SJCRH30 (cell line): Measurements from ENCODE around the gene APEX1. TPM values are rescaled to one million over a fixed set of nuclear protein-coding genes. Genes with fewer than 3 reads are reported as not detected.
"Not testable (repeated sequence)": the region's sequence is repeated elsewhere in the genome, so short reads cannot be mapped to it uniquely, and the experiment has no call there.

Experiments
- DNase-seq, 2 experiments: peaks; one replicate each; pipeline ENCODE4 v3.0.0-alpha.2; 2015 to 2020
- H3K27ac ChIP-seq: fragments of 250-450 bp; sonication (Bioruptor Pico); 2 replicates; pipeline ENCODE4 v1.5.1; 2020; ENCODE audit warnings: mild to moderate bottlenecking, moderate library complexity
- H3K27me3 ChIP-seq: fragments of 250-450 bp; sonication (Bioruptor Pico); 2 replicates; pipeline ENCODE4 v1.5.1; 2020; ENCODE audit warnings: mild to moderate bottlenecking, moderate library complexity
- H3K36me3 ChIP-seq: fragments of 250-450 bp; sonication (Bioruptor Pico); 2 replicates; pipeline ENCODE4 v1.5.1; 2020; ENCODE audit warnings: mild to moderate bottlenecking, moderate library complexity
- H3K4me1 ChIP-seq: fragments of 250-450 bp; sonication (Bioruptor Pico); 2 replicates; pipeline ENCODE4 v1.5.1; 2020; ENCODE audit warnings: mild to moderate bottlenecking, moderate library complexity
- H3K4me3 ChIP-seq: fragments of 250-450 bp; sonication (Bioruptor Pico); 2 replicates; pipeline ENCODE4 v1.5.1; 2020; ENCODE audit warnings: mild to moderate bottlenecking, moderate library complexity
- H3K9me3 ChIP-seq: fragments of 250-450 bp; sonication (Bioruptor Pico); replicated peaks from 2 replicates; pipeline ENCODE4 v1.5.1; 2020; ENCODE audit warnings: mild to moderate bottlenecking, moderate library complexity
- total RNA-seq: library from RNA; depleted of rRNA; stranded (reverse); fragments of >200 nt; shearing (Covaris generic); gene quantifications from 2 replicates; pipeline ENCODE4 v1.2.3, GENCODE V29; 2014; rRNA removed

The APEX1 gene
- total RNA-seq, 1 experiment from 2014 or later = 235 TPM

DNA sequence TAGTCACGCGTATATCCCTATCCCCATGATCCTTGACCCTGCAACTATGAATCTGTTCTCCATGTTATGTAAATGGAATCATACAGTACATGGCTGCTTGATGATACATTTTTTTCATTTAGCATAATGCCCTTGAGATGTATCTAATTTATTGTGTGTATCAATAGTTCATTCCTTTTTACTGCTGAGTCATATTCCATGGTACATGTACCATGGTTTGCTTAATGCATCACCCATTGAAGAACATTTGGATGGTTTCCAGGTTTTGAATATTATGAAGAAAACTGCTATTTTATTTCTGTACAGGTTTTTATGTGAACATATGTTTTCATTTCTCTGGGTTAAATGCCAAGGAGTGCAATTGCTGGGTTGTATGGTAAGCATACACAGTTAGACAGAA is 46.3 kb downstream of the APEX1 start:
- no peaks in the 10 kb centered on the region for H3K9me3 ChIP-seq
- H3K4me1 ChIP-seq = no peaks in the 10 kb centered on the region
- no peaks in the 10 kb centered on the region for H3K27me3 ChIP-seq
- H3K27ac ChIP-seq = no peak overlapping the region
- H3K36me3 ChIP-seq = no peaks in the 10 kb centered on the region
- no peak for DNase-seq
- no peak overlapping the region for H3K4me3 ChIP-seq

DNA sequence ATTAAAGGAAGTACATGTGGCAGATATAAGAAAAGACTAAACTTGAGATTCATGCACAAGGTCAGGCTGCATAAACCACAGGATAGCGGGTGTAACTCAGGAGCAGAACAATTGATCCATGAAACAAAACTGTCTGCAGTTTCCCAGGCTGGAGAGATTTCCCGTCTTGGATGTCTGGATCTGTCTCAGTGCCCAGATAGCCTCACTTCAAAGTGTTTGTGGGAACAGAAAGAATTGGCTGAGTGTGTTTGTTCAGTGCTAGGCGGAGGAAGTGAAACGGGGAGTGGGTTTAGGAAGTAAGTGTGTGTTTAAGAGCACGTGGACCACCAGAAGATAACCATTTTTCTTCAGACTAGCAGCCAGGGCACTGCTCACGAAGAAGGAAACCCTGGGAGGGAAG is 48.9 kb downstream of the APEX1 start:
- H3K27me3 ChIP-seq = no peaks in the 10 kb centered on the region
- H3K4me1 ChIP-seq = no peaks in the 10 kb centered on the region
- H3K36me3 ChIP-seq = no peaks in the 10 kb centered on the region
- no peak overlapping the region for H3K4me3 ChIP-seq
- H3K9me3 ChIP-seq = no peaks in the 10 kb centered on the region
- H3K27ac ChIP-seq = no peak overlapping the region
- no peak for DNase-seq

DNA sequence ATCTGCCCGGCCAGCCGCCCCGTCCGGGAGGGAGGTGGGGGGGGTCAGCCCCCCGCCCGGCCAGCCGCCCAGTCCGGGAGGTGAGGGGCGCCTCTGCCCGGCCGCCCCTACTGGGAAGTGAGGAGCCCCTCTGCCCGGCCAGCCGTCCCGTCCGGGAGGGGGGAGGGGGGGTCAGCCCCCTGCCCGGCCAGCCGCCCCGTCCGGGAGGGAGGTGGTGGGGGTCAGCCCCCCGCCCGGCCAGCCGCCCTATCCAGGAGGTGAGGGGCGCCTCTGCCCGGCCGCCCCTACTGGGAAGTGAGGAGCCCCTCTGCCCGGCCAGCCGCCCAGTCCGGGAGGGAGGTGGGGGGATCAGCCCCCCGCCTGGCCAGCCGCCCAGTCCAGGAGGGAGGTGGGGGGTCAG is 51.2 kb downstream of the APEX1 start:
- H3K27me3 ChIP-seq, H3K27ac ChIP-seq, DNase-seq, H3K9me3 ChIP-seq, H3K4me3 ChIP-seq, H3K4me1 ChIP-seq, H3K36me3 ChIP-seq: not testable (repeated sequence)

DNA sequence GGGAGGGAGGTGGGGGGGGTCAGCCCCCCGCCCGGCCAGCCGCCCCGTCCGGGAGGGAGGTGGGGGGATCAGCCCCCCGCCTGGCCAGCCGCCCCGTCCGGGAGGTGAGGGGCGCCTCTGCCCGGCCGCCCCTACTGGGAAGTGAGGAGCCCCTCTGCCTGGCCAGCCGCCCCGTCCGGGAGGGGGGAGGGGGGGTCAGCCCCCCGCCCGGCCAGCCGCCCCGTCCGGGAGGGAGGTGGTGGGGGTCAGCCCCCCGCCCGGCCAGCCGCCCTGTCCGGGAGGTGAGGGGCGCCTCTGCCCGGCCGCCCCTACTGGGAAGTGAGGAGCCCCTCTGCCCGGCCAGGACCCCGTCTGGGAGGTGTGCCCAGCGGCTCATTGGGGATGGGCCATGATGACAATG is 51.7 kb downstream of the APEX1 start:
- not testable (repeated sequence) for H3K4me3 ChIP-seq, H3K9me3 ChIP-seq, DNase-seq, H3K4me1 ChIP-seq, H3K36me3 ChIP-seq, H3K27ac ChIP-seq, H3K27me3 ChIP-seq

Other genes starting within 250 kb of the APEX1 start
- not detected in 2 replicates for gene OR11H6, start 231.5 kb upstream of the APEX1 start, total RNA-seq
- gene OR11H7, start 226.2 kb upstream of the APEX1 start, total RNA-seq = not detected in 2 replicates
- not detected in 2 replicates for gene OR11H4, start 215.9 kb upstream of the APEX1 start, total RNA-seq
- 11.3 and 12.6 TPM in 2 replicates for gene TTC5, start 149.3 kb upstream of the APEX1 start, total RNA-seq
- 98.4 and 109 TPM in 2 replicates for gene CCNB1IP1, start 121.9 kb upstream of the APEX1 start, total RNA-seq
- 41.2 and 44.4 TPM in 2 replicates for gene PARP2, start 111.6 kb upstream of the APEX1 start, total RNA-seq
- gene TEP1, start 41.7 kb upstream of the APEX1 start, total RNA-seq = 7.2 and 8.8 TPM in 2 replicates
- not detected in 2 replicates for gene KLHL33, start 19.1 kb upstream of the APEX1 start, total RNA-seq
- 27.2 and 34.1 TPM in 2 replicates for gene OSGEP, start 414 bp upstream of the APEX1 start, total RNA-seq
- gene PIP4P1, start 6.2 kb downstream of the APEX1 start, total RNA-seq = 24.2 and 25.0 TPM in 2 replicates
- gene PNP, start 14.2 kb downstream of the APEX1 start, total RNA-seq = 29.9 and 36.8 TPM in 2 replicates
- gene RNASE10, start 50.3 kb downstream of the APEX1 start, total RNA-seq = not detected in 2 replicates
- gene RNASE9, start 105.8 kb downstream of the APEX1 start, total RNA-seq = not detected in 2 replicates
- not detected in 2 replicates for gene RNASE11, start 132.8 kb downstream of the APEX1 start, total RNA-seq
- gene RNASE12, start 136.2 kb downstream of the APEX1 start, total RNA-seq = not detected in 2 replicates
- gene OR6S1, start 186.5 kb downstream of the APEX1 start, total RNA-seq = not detected in 2 replicates
- 0.69 and 0.71 TPM in 2 replicates for gene RNASE4, start 229.3 kb downstream of the APEX1 start, total RNA-seq
- 0.49 and 0.79 TPM in 2 replicates for gene ANG, start 233.5 kb downstream of the APEX1 start, total RNA-seq